Karpas-422 (cell line): ENCODE results near the gene FHOD3. TPM values are rescaled to one million over a fixed set of nuclear protein-coding genes. Genes with fewer than 3 reads are reported as not detected.
A peak's percentile ranks its signal among the peaks of the same experiment; 100 is the strongest.

Source experiments
- DNase-seq: peaks from one replicate; pipeline ENCODE4 v3.0.0-alpha.2; 2015
- H2AFZ ChIP-seq: fragments of 200-600 bp; sonication (generic); 2 replicates; pipeline ENCODE4 v1.6.1; 2014; ENCODE audit warnings: antibody characterized with exemption, low read length, mixed read lengths
- H3K27ac ChIP-seq: fragments of 200-600 bp; sonication (generic); 2 replicates; pipeline ENCODE4 v1.5.1; 2014; ENCODE audit warnings: mild to moderate bottlenecking, low read length, moderate library complexity
- H3K27me3 ChIP-seq: fragments of 200-600 bp; sonication (generic); 2 replicates; pipeline ENCODE4 v1.6.1; 2014; ENCODE audit warnings: low read length, mixed read lengths
- H3K36me3 ChIP-seq: fragments of 200-600 bp; sonication (generic); 2 replicates; pipeline ENCODE4 v1.6.1; 2014; ENCODE audit warnings: low read length, mixed read lengths; ENCODE audit not compliant: insufficient read depth
- H3K4me1 ChIP-seq: fragments of 200-600 bp; sonication (generic); 2 replicates; pipeline ENCODE4 v1.6.1; 2014; ENCODE audit warnings: mild to moderate bottlenecking, low read length, mixed read lengths
- H3K4me2 ChIP-seq: fragments of 200-600 bp; sonication (generic); 2 replicates; pipeline ENCODE4 v1.6.1; 2014; ENCODE audit warnings: low read length, low read depth, mild to moderate bottlenecking; ENCODE audit not compliant: poor library complexity, severe bottlenecking
- H3K4me3 ChIP-seq: fragments of 200-600 bp; sonication (generic); 2 replicates; pipeline ENCODE4 v1.5.1; 2014; ENCODE audit warnings: mild to moderate bottlenecking, antibody characterized with exemption, low read length, mixed read lengths
- H3K79me2 ChIP-seq: fragments of 200-600 bp; sonication (generic); 2 replicates; pipeline ENCODE4 v1.6.1; 2014; ENCODE audit warnings: mild to moderate bottlenecking, low read length, mixed read lengths
- H3K9ac ChIP-seq: fragments of 200-600 bp; sonication (generic); 2 replicates; pipeline ENCODE4 v1.6.0; 2014; ENCODE audit warnings: low read length
- H3K9me2 ChIP-seq: fragments of 200-600 bp; sonication (generic), shearing (Covaris generic); replicated peaks from 2 replicates; pipeline ENCODE4 v1.6.0; 2014; ENCODE audit warnings: mild to moderate bottlenecking, low read length, moderate library complexity; ENCODE audit not compliant: insufficient read depth
- H3K9me3 ChIP-seq: fragments of 300-700, 200-600 bp; sonication (generic); 2 replicates; pipeline ENCODE4 v1.6.1; 2014; ENCODE audit warnings: low read length, mixed read lengths
- H4K20me1 ChIP-seq: fragments of 200-600 bp; sonication (generic); 2 replicates; pipeline ENCODE4 v1.6.1; 2014; ENCODE audit warnings: mild to moderate bottlenecking, antibody characterized with exemption, low read length, low read depth; ENCODE audit not compliant: insufficient read depth
- total RNA-seq: library from RNA; depleted of rRNA; stranded (reverse); fragments of >200 nt; shearing (Covaris generic); gene quantifications from 2 replicates; pipeline ENCODE4 v1.2.3, GENCODE V29; 2014; ENCODE audit warnings: low replicate concordance

Gene FHOD3
- total RNA-seq, 1 experiment from 2014 or later = 26.6 TPM

DNA sequence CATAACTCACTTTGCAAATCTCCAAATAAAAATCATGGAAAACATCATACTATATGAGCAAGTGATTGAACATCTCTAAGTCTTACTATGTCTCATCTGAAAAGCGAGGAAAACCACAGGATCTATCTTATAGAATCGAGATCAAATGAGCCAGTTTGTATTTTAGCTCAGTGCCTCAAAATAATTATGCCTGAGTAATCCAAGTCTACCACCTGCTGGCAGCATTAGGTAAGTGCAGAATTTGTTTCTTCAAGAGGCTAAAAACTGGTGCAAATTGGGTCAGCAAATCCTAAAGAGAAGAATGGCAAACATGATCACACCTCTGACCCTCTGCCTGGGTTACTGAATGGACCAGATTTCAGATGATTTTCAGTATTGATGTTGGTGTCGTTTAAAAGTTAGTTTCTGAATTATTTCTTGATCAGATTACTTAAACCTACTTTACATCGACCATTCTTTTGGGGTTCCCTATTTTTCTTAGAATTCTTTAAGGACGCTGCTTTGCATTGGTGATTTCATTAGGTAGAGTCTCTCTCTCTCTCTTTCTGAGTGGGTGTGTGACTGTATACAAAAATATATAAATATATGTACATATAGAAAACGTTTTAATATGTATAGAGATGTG lies 12.7 kb upstream of the FHOD3 start:
- H3K4me3 ChIP-seq = no peak overlapping the region
- DNase-seq = peak; percentile 88
- H2AFZ ChIP-seq = no peak overlapping the region

DNA sequence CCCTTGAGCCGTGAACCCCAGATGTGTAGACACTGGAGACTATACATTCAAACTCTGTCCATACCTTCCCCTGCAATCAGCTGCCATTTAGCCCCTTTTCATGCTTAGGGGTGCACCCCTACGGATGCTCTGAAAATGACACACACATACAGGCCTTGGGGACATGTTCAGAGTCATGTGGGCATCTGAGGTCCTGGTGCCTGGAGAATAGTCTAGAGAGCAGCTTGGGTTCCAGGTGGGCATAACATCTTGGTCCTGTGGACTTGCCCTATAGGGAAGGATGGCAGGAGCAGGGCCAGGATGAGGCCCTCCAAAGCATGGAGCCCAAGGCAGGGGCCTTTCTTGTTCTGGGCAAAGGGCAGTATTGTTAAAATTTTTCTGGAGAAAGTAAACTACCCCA lies 9.9 kb upstream of the FHOD3 start:
- Histone ChIP-seq H3K9me2 (no peaks in the 10 kb centered on the region), H4K20me1 (no peaks in the 10 kb centered on the region), H3K9me3 (no peaks in the 10 kb centered on the region), H3K4me1 (peaks cover 5% of the 10 kb centered on the region), H3K36me3 (no peaks in the 10 kb centered on the region), H3K27ac (no peak overlapping the region), H3K4me3 (no peak overlapping the region), H3K27me3 (no peaks in the 10 kb centered on the region), H3K9ac (no peak overlapping the region), H3K79me2 (no peaks in the 10 kb centered on the region), H2AFZ (no peak overlapping the region), H3K4me2 (no peak overlapping the region)
- DNase-seq = no peak

More for the DNA sequence above, 12.7 kb upstream of the FHOD3 start:
- no peaks in the 10 kb centered on the region for H3K36me3 ChIP-seq
- no peaks in the 10 kb centered on the region for H3K79me2 ChIP-seq
- no peaks in the 10 kb centered on the region for H3K9me2 ChIP-seq
- no peaks in the 10 kb centered on the region for H3K9me3 ChIP-seq
- no peak overlapping the region for H3K27ac ChIP-seq
- H4K20me1 ChIP-seq = no peaks in the 10 kb centered on the region
- no peak overlapping the region for H3K9ac ChIP-seq
- H3K27me3 ChIP-seq = no peaks in the 10 kb centered on the region
- H3K4me2 ChIP-seq = peak overlapping the region; percentile 1
- peaks cover 5% of the 10 kb centered on the region for H3K4me1 ChIP-seq

DNA sequence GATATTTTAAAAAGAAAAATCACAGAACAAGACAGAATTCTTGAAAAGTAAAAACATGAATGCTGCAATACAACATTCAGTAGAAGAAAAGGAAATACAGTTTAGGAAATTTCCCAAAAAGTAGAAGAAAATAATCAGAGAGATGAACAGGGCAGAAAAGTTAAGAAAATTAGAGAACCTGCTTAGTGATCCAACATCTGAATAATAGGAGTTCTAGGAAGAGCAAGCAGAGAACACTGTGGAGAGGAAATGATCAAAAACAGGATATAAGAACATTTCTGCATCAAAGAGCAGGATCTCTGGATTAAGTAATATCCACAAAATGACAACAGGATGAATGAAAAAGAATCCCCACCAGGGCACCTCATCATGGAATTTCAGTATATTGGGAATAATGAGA lies 8.8 kb upstream of the FHOD3 start:
- no peaks in the 10 kb centered on the region for H3K79me2 ChIP-seq
- H3K36me3 ChIP-seq = no peaks in the 10 kb centered on the region
- no peak overlapping the region for H2AFZ ChIP-seq
- no peak overlapping the region for H3K4me3 ChIP-seq
- no peaks in the 10 kb centered on the region for H3K27me3 ChIP-seq
- no peak overlapping the region for H3K9ac ChIP-seq
- no peak for DNase-seq
- H3K9me3 ChIP-seq = no peaks in the 10 kb centered on the region
- H4K20me1 ChIP-seq = no peaks in the 10 kb centered on the region
- H3K4me2 ChIP-seq = no peak overlapping the region
- H3K4me1 ChIP-seq = peaks cover 5% of the 10 kb centered on the region
- no peaks in the 10 kb centered on the region for H3K9me2 ChIP-seq
- no peak overlapping the region for H3K27ac ChIP-seq

DNA sequence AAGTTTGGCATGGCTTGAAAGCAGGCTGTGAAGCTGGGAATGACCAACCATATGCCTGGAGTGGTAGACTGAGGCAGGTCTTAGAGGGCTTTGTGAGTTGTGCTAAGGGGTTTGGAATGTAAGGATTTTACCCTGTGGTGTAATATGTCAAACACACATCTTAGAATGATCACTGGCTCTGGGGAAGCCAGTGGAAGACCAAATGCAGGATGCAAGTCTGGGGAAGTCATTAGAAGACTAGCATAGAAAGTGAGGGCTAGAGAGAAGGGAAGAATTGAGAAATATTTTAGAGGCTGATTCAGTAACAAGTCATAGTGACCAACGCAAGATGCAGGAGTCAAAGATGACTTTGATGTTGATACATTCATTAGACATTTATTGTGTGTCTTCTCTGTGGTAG lies 3.5 kb upstream of the FHOD3 start:
- Histone ChIP-seq H3K27me3 (no peaks in the 10 kb centered on the region), H3K27ac (no peak overlapping the region), H3K9ac (no peak overlapping the region), H3K36me3 (no peaks in the 10 kb centered on the region), H2AFZ (no peak overlapping the region), H4K20me1 (no peaks in the 10 kb centered on the region), H3K9me2 (no peaks in the 10 kb centered on the region), H3K4me3 (no peak overlapping the region), H3K4me2 (no peak overlapping the region), H3K4me1 (no peaks in the 10 kb centered on the region), H3K9me3 (no peaks in the 10 kb centered on the region), H3K79me2 (no peaks in the 10 kb centered on the region)
- no peak for DNase-seq

DNA sequence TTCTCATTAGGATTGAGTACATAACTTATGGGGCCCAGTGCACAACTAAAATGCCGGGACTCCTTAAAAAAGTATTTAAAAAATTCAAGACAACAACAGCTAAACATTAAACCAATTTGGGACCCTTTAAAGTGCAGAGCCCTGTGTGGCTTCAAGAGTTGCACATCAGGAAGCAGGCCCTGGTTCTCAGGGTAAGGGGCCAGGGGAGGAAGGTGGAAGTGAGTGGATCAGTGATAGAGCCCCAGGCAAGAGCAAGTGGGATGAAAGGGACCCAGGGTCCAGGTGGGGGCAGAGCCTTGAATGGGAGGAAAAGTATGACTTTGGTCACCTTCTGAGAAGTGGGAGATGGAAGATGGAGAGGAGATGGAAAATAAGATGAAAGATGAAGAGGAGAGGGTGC lies 2.3 kb upstream of the FHOD3 start:
- Histone ChIP-seq H3K4me1 (no peaks in the 10 kb centered on the region), H3K9me2 (no peaks in the 10 kb centered on the region), H3K79me2 (no peaks in the 10 kb centered on the region), H3K27me3 (no peaks in the 10 kb centered on the region), H3K27ac (no peak overlapping the region), H3K9ac (no peak overlapping the region), H3K4me2 (no peak overlapping the region), H3K4me3 (no peak overlapping the region), H2AFZ (no peak overlapping the region), H4K20me1 (no peaks in the 10 kb centered on the region), H3K36me3 (no peaks in the 10 kb centered on the region), H3K9me3 (no peaks in the 10 kb centered on the region)
- no peak for DNase-seq

DNA sequence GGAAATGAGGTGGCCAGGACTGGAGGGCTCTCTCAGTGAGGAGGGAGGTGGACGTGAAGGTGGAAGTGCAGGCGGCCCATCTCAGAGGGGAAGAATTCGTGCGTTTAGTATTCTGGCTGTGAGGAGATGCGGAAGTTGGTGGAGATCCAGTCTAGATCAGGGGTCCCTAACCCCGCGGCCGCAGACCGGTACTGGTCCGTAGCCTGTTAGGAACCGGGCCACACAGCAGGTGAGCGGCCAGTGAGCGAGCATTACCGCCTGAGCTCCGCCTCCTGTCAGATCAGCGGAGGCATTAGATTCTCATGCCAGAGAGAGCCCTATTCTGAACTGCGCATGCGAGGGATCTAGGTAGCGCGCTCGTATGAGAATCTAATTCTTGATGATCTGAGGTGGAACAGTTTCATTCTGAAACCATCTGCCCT lies 1.6 kb upstream of the FHOD3 start:
- Histone ChIP-seq H3K9me3 (no peaks in the 10 kb centered on the region), H2AFZ (no peak overlapping the region), H3K4me2 (no peak overlapping the region), H3K9me2 (no peaks in the 10 kb centered on the region), H3K4me3 (no peak overlapping the region), H3K36me3 (no peaks in the 10 kb centered on the region), H4K20me1 (no peaks in the 10 kb centered on the region), H3K4me1 (no peaks in the 10 kb centered on the region), H3K27ac (no peak overlapping the region), H3K79me2 (no peaks in the 10 kb centered on the region), H3K9ac (no peak overlapping the region), H3K27me3 (no peaks in the 10 kb centered on the region)
- no peak for DNase-seq

DNA sequence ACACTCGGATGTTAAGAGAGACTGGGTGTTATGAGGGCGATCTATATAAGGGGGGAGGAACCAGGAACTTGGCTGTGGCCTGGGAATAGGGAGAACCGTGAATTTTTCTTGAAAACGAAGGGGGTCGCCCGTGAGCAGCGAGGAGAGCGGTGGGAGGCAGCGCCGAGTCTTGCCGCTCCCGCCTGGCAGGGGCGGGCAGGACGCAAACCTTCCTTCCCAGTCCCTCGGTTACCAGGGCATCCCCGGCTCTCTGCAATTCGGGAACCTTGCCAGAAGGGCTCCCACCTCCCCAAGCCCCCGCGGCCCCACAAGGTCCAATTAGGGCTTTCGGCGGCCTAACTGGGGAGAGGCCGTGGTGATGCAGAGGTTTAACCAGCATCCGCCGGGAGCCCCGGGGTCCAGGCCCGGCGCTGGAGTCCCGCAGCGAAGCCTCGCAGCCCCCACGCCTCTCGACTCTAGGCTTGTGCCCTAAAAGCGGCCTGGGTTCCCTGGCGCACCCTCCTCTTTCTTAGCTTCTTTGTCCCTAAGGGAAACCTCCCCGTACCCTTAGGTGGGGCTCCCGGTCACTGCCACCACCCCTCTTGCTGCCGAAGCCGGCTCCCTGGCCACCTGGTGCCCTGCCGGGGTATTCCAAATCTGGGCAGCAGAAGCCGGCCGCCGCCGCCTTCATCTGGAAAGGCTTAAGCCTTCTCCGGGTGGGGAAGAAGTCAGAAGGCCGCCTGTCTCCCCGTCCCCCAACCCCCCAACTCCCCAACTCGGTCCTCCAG lies 680 bp upstream of the FHOD3 start:
- Histone ChIP-seq H3K4me1 (no peaks in the 10 kb centered on the region), H3K9me2 (no peaks in the 10 kb centered on the region), H3K9ac (no peak overlapping the region), H3K27ac (no peak overlapping the region), H4K20me1 (no peaks in the 10 kb centered on the region), H2AFZ (no peak overlapping the region), H3K4me3 (no peak overlapping the region), H3K4me2 (no peak overlapping the region), H3K79me2 (no peaks in the 10 kb centered on the region), H3K36me3 (no peaks in the 10 kb centered on the region), H3K9me3 (no peaks in the 10 kb centered on the region), H3K27me3 (no peaks in the 10 kb centered on the region)
- no peak for DNase-seq

DNA sequence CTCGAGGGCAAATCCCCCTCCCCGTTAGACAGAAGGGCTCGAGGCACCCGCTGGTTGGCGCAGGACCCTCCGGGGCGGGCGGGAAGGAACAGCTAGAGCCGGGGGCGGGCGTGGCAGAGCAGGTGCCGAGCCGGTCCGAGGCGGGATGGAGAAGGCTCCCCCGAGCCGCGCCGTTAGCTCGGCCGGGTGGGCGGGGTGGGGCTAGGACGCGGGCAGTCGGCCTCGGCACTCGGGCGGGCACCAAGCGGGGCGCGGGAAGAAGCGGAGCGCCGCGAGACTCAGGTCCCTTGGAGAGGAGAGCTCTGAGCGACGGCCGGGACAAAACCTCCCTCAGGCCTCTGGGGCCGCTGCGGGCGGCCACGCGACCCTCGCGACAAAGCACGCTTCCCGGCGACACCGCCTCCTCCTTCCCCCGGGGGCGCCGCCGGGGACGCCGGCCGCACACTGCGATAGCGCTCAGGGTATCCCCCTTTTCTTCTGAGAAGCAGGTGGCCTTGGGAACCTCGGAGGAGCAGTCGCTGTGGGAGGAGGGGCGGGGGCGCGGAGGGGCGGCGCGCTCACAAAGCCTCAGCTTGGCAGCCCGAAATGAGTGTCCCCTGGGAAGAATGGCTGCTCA lies 721 bp downstream of the FHOD3 start:
- Histone ChIP-seq H3K9me2 (no peaks in the 10 kb centered on the region), H3K4me3 (no peak overlapping the region), H3K9me3 (no peaks in the 10 kb centered on the region), H3K4me1 (no peaks in the 10 kb centered on the region), H3K27me3 (no peaks in the 10 kb centered on the region), H3K79me2 (no peaks in the 10 kb centered on the region), H2AFZ (no peak overlapping the region), H3K9ac (no peak overlapping the region), H3K4me2 (no peak overlapping the region), H4K20me1 (no peaks in the 10 kb centered on the region), H3K36me3 (no peaks in the 10 kb centered on the region), H3K27ac (no peak overlapping the region)
- DNase-seq = no peak
